Measurements from ENCODE around the gene KLHL5.

The KLHL5 gene

GRCh38 chr4:39061457-39061856 is 575 bp upstream of the KLHL5 start:
- no peak overlapping the region for H3K9ac ChIP-seq (ENCODE audit: low read depth, low read length)
- peaks cover 27% of the 10 kb centered on the region for H3K4me1 ChIP-seq (ENCODE audit: control insufficient read depth, insufficient read depth, low read length)
- no peaks in the 10 kb centered on the region for H3K9me3 ChIP-seq (ENCODE audit: control insufficient read depth, insufficient read depth, low read length)
- H3K27ac ChIP-seq (ENCODE audit: low read depth, low read length) = peak overlapping the region; percentile 53
- no peaks in the 10 kb centered on the region for H3K27me3 ChIP-seq (ENCODE audit: control insufficient read depth, insufficient read depth, low read length)
- no peak overlapping the region for H3K4me3 ChIP-seq (ENCODE audit: low read depth, low read length)
- no peaks in the 10 kb centered on the region for H3K36me3 ChIP-seq (ENCODE audit: control insufficient read depth, insufficient read depth, low read length)

GRCh38 chr4:39062770-39063097 is 702 bp downstream of the KLHL5 start:
- Histone ChIP-seq H3K27ac (ENCODE audit: low read depth, low read length) (peak overlapping the region; percentile 39), H3K9ac (ENCODE audit: low read depth, low read length) (no peak overlapping the region), H3K36me3 (ENCODE audit: control insufficient read depth, insufficient read depth, low read length) (no peaks in the 10 kb centered on the region), H3K4me3 (ENCODE audit: low read depth, low read length) (0 out of 2 replicates have a peak overlapping the region, but pooled peaks have one; percentile 29), H3K4me1 (ENCODE audit: control insufficient read depth, insufficient read depth, low read length) (peaks cover 27% of the 10 kb centered on the region), H3K27me3 (ENCODE audit: control insufficient read depth, insufficient read depth, low read length) (no peaks in the 10 kb centered on the region), H3K9me3 (ENCODE audit: control insufficient read depth, insufficient read depth, low read length) (no peaks in the 10 kb centered on the region)

DNA sequence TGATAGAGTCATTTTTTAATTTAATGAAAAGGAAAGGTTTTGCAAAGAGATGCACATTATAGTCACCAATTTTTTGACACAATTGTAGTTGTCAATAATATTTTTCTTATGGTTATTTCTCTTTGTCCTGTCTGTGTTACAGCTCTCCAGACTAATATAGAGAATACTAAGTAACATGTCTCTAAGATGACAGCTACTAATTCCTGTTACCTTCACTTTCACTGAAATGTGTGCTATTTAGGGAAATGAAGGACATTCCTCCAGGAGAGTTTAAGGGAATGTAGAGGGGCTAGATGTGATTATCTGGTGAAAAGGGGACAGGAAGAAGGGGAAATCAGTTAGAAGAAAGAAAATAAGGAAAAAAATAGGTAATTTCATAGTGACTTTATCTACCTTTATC is 1.4 kb downstream of the KLHL5 start:
- Histone ChIP-seq H3K27ac (ENCODE audit: low read depth, low read length) (no peak overlapping the region), H3K9me3 (ENCODE audit: control insufficient read depth, insufficient read depth, low read length) (no peaks in the 10 kb centered on the region), H3K9ac (ENCODE audit: low read depth, low read length) (no peak overlapping the region), H3K36me3 (ENCODE audit: control insufficient read depth, insufficient read depth, low read length) (no peaks in the 10 kb centered on the region), H3K4me3 (ENCODE audit: low read depth, low read length) (no peak overlapping the region), H3K4me1 (ENCODE audit: control insufficient read depth, insufficient read depth, low read length) (peaks cover 27% of the 10 kb centered on the region), H3K27me3 (ENCODE audit: control insufficient read depth, insufficient read depth, low read length) (no peaks in the 10 kb centered on the region)

GRCh38 chr4:39066371-39066770 is 4.3 kb downstream of the KLHL5 start:
- H3K4me3 ChIP-seq (ENCODE audit: low read depth, low read length) = no peak overlapping the region
- no peaks in the 10 kb centered on the region for H3K36me3 ChIP-seq (ENCODE audit: control insufficient read depth, insufficient read depth, low read length)
- no peaks in the 10 kb centered on the region for H3K27me3 ChIP-seq (ENCODE audit: control insufficient read depth, insufficient read depth, low read length)
- H3K9me3 ChIP-seq (ENCODE audit: control insufficient read depth, insufficient read depth, low read length) = no peaks in the 10 kb centered on the region
- H3K4me1 ChIP-seq (ENCODE audit: control insufficient read depth, insufficient read depth, low read length) = peaks cover 25% of the 10 kb centered on the region
- no peak overlapping the region for H3K27ac ChIP-seq (ENCODE audit: low read depth, low read length)
- H3K9ac ChIP-seq (ENCODE audit: low read depth, low read length) = no peak overlapping the region

GRCh38 chr4:39067031-39067430 is 5.0 kb downstream of the KLHL5 start:
- Histone ChIP-seq H3K27ac (ENCODE audit: low read depth, low read length) (no peak overlapping the region), H3K4me3 (ENCODE audit: low read depth, low read length) (no peak overlapping the region), H3K9me3 (ENCODE audit: control insufficient read depth, insufficient read depth, low read length) (no peaks in the 10 kb centered on the region), H3K4me1 (ENCODE audit: control insufficient read depth, insufficient read depth, low read length) (peaks cover 18% of the 10 kb centered on the region), H3K36me3 (ENCODE audit: control insufficient read depth, insufficient read depth, low read length) (no peaks in the 10 kb centered on the region), H3K27me3 (ENCODE audit: control insufficient read depth, insufficient read depth, low read length) (no peaks in the 10 kb centered on the region), H3K9ac (ENCODE audit: low read depth, low read length) (no peak overlapping the region)

DNA sequence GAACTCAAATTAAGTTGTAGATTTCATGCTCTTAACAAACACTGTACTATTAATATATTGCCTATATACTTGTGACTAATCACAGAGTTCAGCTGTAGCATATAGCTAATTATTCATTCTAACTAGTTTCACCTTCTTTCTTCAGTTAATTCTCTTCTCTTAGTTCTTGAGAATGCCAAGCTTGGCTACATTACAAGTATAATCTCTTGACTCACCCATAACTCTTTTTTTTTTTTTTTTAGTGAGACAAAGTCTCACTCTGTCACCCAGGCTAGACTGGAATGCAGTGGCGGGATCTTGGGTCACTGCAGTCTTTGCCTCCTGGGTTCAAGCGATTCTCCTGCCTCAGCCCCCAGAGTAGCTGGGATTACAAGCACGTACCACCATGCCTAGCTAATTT is 5.4 kb downstream of the KLHL5 start:
- Histone ChIP-seq H3K27me3 (ENCODE audit: control insufficient read depth, insufficient read depth, low read length) (no peaks in the 10 kb centered on the region), H3K4me1 (ENCODE audit: control insufficient read depth, insufficient read depth, low read length) (peaks cover 14% of the 10 kb centered on the region), H3K36me3 (ENCODE audit: control insufficient read depth, insufficient read depth, low read length) (no peaks in the 10 kb centered on the region), H3K9ac (ENCODE audit: low read depth, low read length) (no peak overlapping the region), H3K9me3 (ENCODE audit: control insufficient read depth, insufficient read depth, low read length) (no peaks in the 10 kb centered on the region), H3K4me3 (ENCODE audit: low read depth, low read length) (no peak overlapping the region), H3K27ac (ENCODE audit: low read depth, low read length) (no peak overlapping the region)

DNA sequence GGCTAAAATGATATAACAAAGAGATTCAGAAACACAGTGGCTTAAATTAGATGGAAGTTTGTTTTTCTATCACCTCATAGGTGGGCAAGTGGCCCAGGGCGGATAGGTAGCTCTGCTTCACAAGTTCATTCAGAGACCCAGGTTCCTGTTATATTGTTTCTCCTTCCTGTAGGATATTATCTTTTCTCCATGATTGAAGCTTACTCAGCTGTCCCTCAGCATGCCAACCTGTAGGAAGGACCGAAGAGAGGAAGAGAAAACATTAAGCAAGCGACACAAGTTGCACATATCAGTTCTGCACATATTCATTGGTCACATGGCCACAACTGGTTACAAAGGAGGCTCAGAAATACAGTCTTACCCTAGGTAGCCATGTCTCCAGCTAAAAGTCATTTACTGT is 6.9 kb downstream of the KLHL5 start:
- H3K27ac ChIP-seq (ENCODE audit: low read depth, low read length) = no peak overlapping the region
- H3K4me3 ChIP-seq (ENCODE audit: low read depth, low read length) = no peak overlapping the region
- no peaks in the 10 kb centered on the region for H3K9me3 ChIP-seq (ENCODE audit: control insufficient read depth, insufficient read depth, low read length)
- no peak overlapping the region for H3K9ac ChIP-seq (ENCODE audit: low read depth, low read length)
- no peaks in the 10 kb centered on the region for H3K27me3 ChIP-seq (ENCODE audit: control insufficient read depth, insufficient read depth, low read length)
- no peaks in the 10 kb centered on the region for H3K36me3 ChIP-seq (ENCODE audit: control insufficient read depth, insufficient read depth, low read length)
- H3K4me1 ChIP-seq (ENCODE audit: control insufficient read depth, insufficient read depth, low read length) = peaks cover 3% of the 10 kb centered on the region

DNA sequence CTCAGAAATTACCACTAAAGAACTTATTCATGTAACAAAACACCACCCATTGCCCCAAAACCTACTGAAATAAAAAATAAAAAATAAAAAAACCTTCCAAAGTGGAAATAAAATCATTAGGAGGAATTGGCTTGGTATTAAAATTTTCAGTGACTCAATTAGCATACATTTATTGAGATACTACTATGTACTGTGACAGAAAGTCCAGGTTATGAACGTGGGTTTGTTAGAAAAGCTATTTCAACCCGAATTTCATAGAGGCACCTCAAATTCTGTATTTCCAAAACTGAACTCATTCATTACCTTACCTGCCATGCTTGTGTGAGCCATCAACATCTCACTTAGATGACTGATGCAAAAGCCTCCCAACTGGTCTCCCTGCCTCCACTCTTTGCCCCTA is 16.8 kb downstream of the KLHL5 start:
- 0 out of 2 replicates have a peak, but pooled peaks cover 8% of the 10 kb centered on the region for H3K36me3 ChIP-seq (ENCODE audit: control insufficient read depth, insufficient read depth, low read length)
- H3K9me3 ChIP-seq (ENCODE audit: control insufficient read depth, insufficient read depth, low read length) = no peaks in the 10 kb centered on the region
- no peak overlapping the region for H3K9ac ChIP-seq (ENCODE audit: low read depth, low read length)
- no peak overlapping the region for H3K27ac ChIP-seq (ENCODE audit: low read depth, low read length)
- peaks cover 8% of the 10 kb centered on the region; the same call in 1 of the 2 replicates for H3K4me1 ChIP-seq (ENCODE audit: control insufficient read depth, insufficient read depth, low read length)
- no peaks in the 10 kb centered on the region for H3K27me3 ChIP-seq (ENCODE audit: control insufficient read depth, insufficient read depth, low read length)
- H3K4me3 ChIP-seq (ENCODE audit: low read depth, low read length) = no peak overlapping the region

GRCh38 chr4:39083164-39083563 is 21.1 kb downstream of the KLHL5 start:
- H3K9ac ChIP-seq (ENCODE audit: low read depth, low read length) = no peak overlapping the region
- peaks cover 8% of the 10 kb centered on the region; the same call in 1 of the 2 replicates for H3K4me1 ChIP-seq (ENCODE audit: control insufficient read depth, insufficient read depth, low read length)
- no peaks in the 10 kb centered on the region for H3K27me3 ChIP-seq (ENCODE audit: control insufficient read depth, insufficient read depth, low read length)
- no peak overlapping the region for H3K4me3 ChIP-seq (ENCODE audit: low read depth, low read length)
- H3K27ac ChIP-seq (ENCODE audit: low read depth, low read length) = no peak overlapping the region
- 0 out of 2 replicates have a peak, but pooled peaks cover 8% of the 10 kb centered on the region for H3K36me3 ChIP-seq (ENCODE audit: control insufficient read depth, insufficient read depth, low read length)
- H3K9me3 ChIP-seq (ENCODE audit: control insufficient read depth, insufficient read depth, low read length) = no peaks in the 10 kb centered on the region

- H3K4me1 ChIP-seq (ENCODE audit: control insufficient read depth, insufficient read depth, low read length) = peaks cover 6% of the 10 kb centered on the region; the same call in 1 of the 2 replicates
- H3K36me3 ChIP-seq (ENCODE audit: control insufficient read depth, insufficient read depth, low read length) = 0 out of 2 replicates have a peak, but pooled peaks cover 8% of the 10 kb centered on the region
- no peaks in the 10 kb centered on the region for H3K27me3 ChIP-seq (ENCODE audit: control insufficient read depth, insufficient read depth, low read length)
- no peaks in the 10 kb centered on the region for H3K9me3 ChIP-seq (ENCODE audit: control insufficient read depth, insufficient read depth, low read length)
- no peak overlapping the region for H3K27ac ChIP-seq (ENCODE audit: low read depth, low read length)
- H3K4me3 ChIP-seq (ENCODE audit: low read depth, low read length) = no peak overlapping the region
- no peak overlapping the region for H3K9ac ChIP-seq (ENCODE audit: low read depth, low read length)
Measured at GRCh38 chr4:39085891-39086290, 23.9 kb downstream of the KLHL5 start.

DNA sequence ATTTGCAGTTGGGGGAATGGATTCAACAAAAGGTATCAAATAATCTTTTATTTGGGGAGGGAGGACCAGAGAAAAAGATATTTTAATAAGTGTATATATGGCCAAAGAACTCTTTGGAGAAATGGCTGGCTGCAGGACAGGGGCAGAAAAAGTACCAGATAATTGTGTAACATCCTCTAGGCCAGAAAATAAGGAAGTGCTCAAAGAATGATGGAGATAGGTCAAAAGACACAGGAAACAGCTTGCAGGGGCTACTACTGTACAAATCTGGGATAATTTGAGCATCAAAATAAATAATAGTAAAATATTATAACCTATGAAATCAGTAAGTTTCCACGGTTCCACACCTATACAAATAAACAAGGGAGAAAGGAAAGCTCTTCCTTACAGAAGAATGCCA is 34.8 kb downstream of the KLHL5 start:
- no peak overlapping the region for H3K4me3 ChIP-seq (ENCODE audit: low read depth, low read length)
- H3K4me1 ChIP-seq (ENCODE audit: control insufficient read depth, insufficient read depth, low read length) = peaks cover 5% of the 10 kb centered on the region; the same call in 1 of the 2 replicates
- H3K27me3 ChIP-seq (ENCODE audit: control insufficient read depth, insufficient read depth, low read length) = no peaks in the 10 kb centered on the region
- H3K36me3 ChIP-seq (ENCODE audit: control insufficient read depth, insufficient read depth, low read length) = no peaks in the 10 kb centered on the region
- H3K27ac ChIP-seq (ENCODE audit: low read depth, low read length) = no peak overlapping the region
- H3K9me3 ChIP-seq (ENCODE audit: control insufficient read depth, insufficient read depth, low read length) = no peaks in the 10 kb centered on the region
- H3K9ac ChIP-seq (ENCODE audit: low read depth, low read length) = no peak overlapping the region

- H3K27ac ChIP-seq (ENCODE audit: low read depth, low read length) = no peak overlapping the region
- H3K9me3 ChIP-seq (ENCODE audit: control insufficient read depth, insufficient read depth, low read length) = no peaks in the 10 kb centered on the region
- H3K9ac ChIP-seq (ENCODE audit: low read depth, low read length) = no peak overlapping the region
- no peak overlapping the region for H3K4me3 ChIP-seq (ENCODE audit: low read depth, low read length)
- no peaks in the 10 kb centered on the region for H3K27me3 ChIP-seq (ENCODE audit: control insufficient read depth, insufficient read depth, low read length)
- peaks cover 5% of the 10 kb centered on the region; the same call in 1 of the 2 replicates for H3K4me1 ChIP-seq (ENCODE audit: control insufficient read depth, insufficient read depth, low read length)
- H3K36me3 ChIP-seq (ENCODE audit: control insufficient read depth, insufficient read depth, low read length) = no peaks in the 10 kb centered on the region
Measured at GRCh38 chr4:39097290-39097689, 35.3 kb downstream of the KLHL5 start.
